DMS53 treated with DMSO at 0.1 percent for 48 hours (cell line): ENCODE results near the gene KRT82.

ENCODE experiments used
- DNase-seq: peaks from one replicate; lab custom pipeline; 2025; ENCODE audit not compliant: unreplicated experiment; lab: John Stamatoyannopoulos, UW

The KRT82 gene

GRCh38 chr12:52389313-52390207 lies 16.6 kb downstream of the KRT82 start:
- no peak for DNase-seq

- no peak for DNase-seq
Measured at GRCh38 chr12:52387859-52388258, 18.3 kb downstream of the KRT82 start.

- DNase-seq, result no peak
Measured at GRCh38 chr12:52385226-52385702, 20.9 kb downstream of the KRT82 start, which contains the start of gene KRT84. Gene KRT84 (minus strand): TSS chr12:52385652. CDS start chr12:52385585, 67 bp downstream.

GRCh38 chr12:52383331-52383730 lies 22.8 kb downstream of the KRT82 start:
- DNase-seq, result no peak

- no peak for DNase-seq
Measured at GRCh38 chr12:52382854-52383253, 23.3 kb downstream of the KRT82 start.

GRCh38 chr12:52381206-52381605 lies 24.9 kb downstream of the KRT82 start:
- DNase-seq, result no peak

GRCh38 chr12:52380271-52380694 lies 25.9 kb downstream of the KRT82 start:
- DNase-seq, result no peak

GRCh38 chr12:52379536-52379935 lies 26.6 kb downstream of the KRT82 start:
- DNase-seq, result no peak

- no peak for DNase-seq
Measured at GRCh38 chr12:52378091-52378490, 28.0 kb downstream of the KRT82 start.

- no peak for DNase-seq
Measured at GRCh38 chr12:52377266-52377665, 28.9 kb downstream of the KRT82 start.

GRCh38 chr12:52372216-52373154 lies 33.6 kb downstream of the KRT82 start:
- peak; percentile 70 for DNase-seq

GRCh38 chr12:52371716-52372115 lies 34.4 kb downstream of the KRT82 start:
- DNase-seq, result no peak

- DNase-seq, result no peak
Measured at GRCh38 chr12:52370926-52371608, 35.1 kb downstream of the KRT82 start.

- DNase-seq, result no peak
Measured at GRCh38 chr12:52369809-52370208, 36.3 kb downstream of the KRT82 start.

GRCh38 chr12:52369211-52369610 lies 36.9 kb downstream of the KRT82 start:
- no peak for DNase-seq

- DNase-seq, result no peak
Measured at GRCh38 chr12:52368508-52368907, 37.6 kb downstream of the KRT82 start.

GRCh38 chr12:52367876-52368275 lies 38.3 kb downstream of the KRT82 start:
- no peak for DNase-seq

- DNase-seq, result no peak
Measured at GRCh38 chr12:52366738-52367485, 39.2 kb downstream of the KRT82 start, which contains the start of gene KRT85. Gene KRT85 (minus strand): TSS chr12:52367481. CDS start chr12:52367405, 76 bp downstream.

GRCh38 chr12:52364901-52365489 lies 41.1 kb downstream of the KRT82 start:
- no peak for DNase-seq

- no peak for DNase-seq
Measured at GRCh38 chr12:52364061-52364460, 42.1 kb downstream of the KRT82 start.
